Measurements from ENCODE around the gene PTPRN2. TPM values are rescaled to one million over a fixed set of nuclear protein-coding genes. Genes with fewer than 3 reads are reported as not detected.

PTPRN2 gene
- total RNA-seq, 1 experiment from 2014 or later = 1.7 TPM

GRCh38 chr7:157831143-157831905, 756.3 kb downstream of the PTPRN2 start:
- no peak overlapping the region for H2AFZ ChIP-seq (ENCODE audit: low read length)
- no peaks in the 10 kb centered on the region for H3K36me3 ChIP-seq (ENCODE audit: insufficient read depth, low read length)
- H3K4me2 ChIP-seq (ENCODE audit: low read depth, low read length, poor library complexity, severe bottlenecking) = no peak overlapping the region
- H3K4me1 ChIP-seq (ENCODE audit: low read length) = no peaks in the 10 kb centered on the region
- no peak overlapping the region for H3K9ac ChIP-seq (ENCODE audit: low read length)
- no peaks in the 10 kb centered on the region for H3K9me2 ChIP-seq (replicated peaks; ENCODE audit: insufficient read depth, low read length)
- no peaks in the 10 kb centered on the region for H3K79me2 ChIP-seq (ENCODE audit: low read length)
- no peak for DNase-seq
- no peak overlapping the region for H3K27ac ChIP-seq (ENCODE audit: low read length)
- H3K27me3 ChIP-seq (ENCODE audit: low read length) = no peaks in the 10 kb centered on the region
- no peak overlapping the region for H3K4me3 ChIP-seq (ENCODE audit: low read length)
- no peaks in the 10 kb centered on the region for H3K9me3 ChIP-seq (ENCODE audit: low read length)
- H4K20me1 ChIP-seq (ENCODE audit: insufficient read depth, low read depth, low read length) = no peaks in the 10 kb centered on the region

DNA sequence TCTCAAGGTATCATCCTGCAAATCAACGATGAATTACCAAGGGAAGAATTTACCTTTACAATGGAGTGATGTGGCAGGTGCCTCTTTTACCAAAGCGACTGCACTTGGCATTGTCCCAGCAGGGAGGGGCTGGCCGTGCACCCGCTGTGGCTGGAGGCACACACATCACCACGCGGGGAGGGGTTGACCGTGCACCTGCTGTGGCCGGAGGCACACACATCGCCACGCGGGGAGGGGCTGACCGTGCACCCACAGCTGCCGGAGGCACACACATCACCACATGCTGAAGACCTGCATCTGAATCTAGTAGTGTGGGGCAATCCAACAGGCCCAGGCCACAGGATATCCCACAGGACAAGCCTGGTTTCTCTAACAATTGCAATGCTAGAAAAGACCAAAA, 757.3 kb downstream of the PTPRN2 start:
- no peaks in the 10 kb centered on the region for H3K4me1 ChIP-seq (ENCODE audit: low read length)
- no peaks in the 10 kb centered on the region for H3K79me2 ChIP-seq (ENCODE audit: low read length)
- no peaks in the 10 kb centered on the region for H3K9me2 ChIP-seq (replicated peaks; ENCODE audit: insufficient read depth, low read length)
- no peak overlapping the region for H3K27ac ChIP-seq (ENCODE audit: low read length)
- no peak overlapping the region for H3K4me2 ChIP-seq (ENCODE audit: low read depth, low read length, poor library complexity, severe bottlenecking)
- H3K36me3 ChIP-seq (ENCODE audit: insufficient read depth, low read length) = no peaks in the 10 kb centered on the region
- H4K20me1 ChIP-seq (ENCODE audit: insufficient read depth, low read depth, low read length) = no peaks in the 10 kb centered on the region
- H3K4me3 ChIP-seq (ENCODE audit: low read length) = no peak overlapping the region
- no peaks in the 10 kb centered on the region for H3K27me3 ChIP-seq (ENCODE audit: low read length)
- no peak overlapping the region for H3K9ac ChIP-seq (ENCODE audit: low read length)
- H3K9me3 ChIP-seq (ENCODE audit: low read length) = no peaks in the 10 kb centered on the region
- DNase-seq = no peak
- no peak overlapping the region for H2AFZ ChIP-seq (ENCODE audit: low read length)

- Histone ChIP-seq H3K9me2 (replicated peaks; ENCODE audit: insufficient read depth, low read length) (no peaks in the 10 kb centered on the region), H4K20me1 (ENCODE audit: insufficient read depth, low read depth, low read length) (no peaks in the 10 kb centered on the region), H3K4me3 (ENCODE audit: low read length) (no peak overlapping the region), H3K79me2 (ENCODE audit: low read length) (no peaks in the 10 kb centered on the region), H3K9ac (ENCODE audit: low read length) (no peak overlapping the region), H3K4me1 (ENCODE audit: low read length) (no peaks in the 10 kb centered on the region), H3K27ac (ENCODE audit: low read length) (no peak overlapping the region), H3K9me3 (ENCODE audit: low read length) (no peaks in the 10 kb centered on the region), H3K36me3 (ENCODE audit: insufficient read depth, low read length) (no peaks in the 10 kb centered on the region), H3K27me3 (ENCODE audit: low read length) (no peaks in the 10 kb centered on the region), H3K4me2 (ENCODE audit: low read depth, low read length, poor library complexity, severe bottlenecking) (no peak overlapping the region), H2AFZ (ENCODE audit: low read length) (no peak overlapping the region)
- no peak for DNase-seq
Observed at GRCh38 chr7:157829491-157829890, 758.1 kb downstream of the PTPRN2 start.

DNA sequence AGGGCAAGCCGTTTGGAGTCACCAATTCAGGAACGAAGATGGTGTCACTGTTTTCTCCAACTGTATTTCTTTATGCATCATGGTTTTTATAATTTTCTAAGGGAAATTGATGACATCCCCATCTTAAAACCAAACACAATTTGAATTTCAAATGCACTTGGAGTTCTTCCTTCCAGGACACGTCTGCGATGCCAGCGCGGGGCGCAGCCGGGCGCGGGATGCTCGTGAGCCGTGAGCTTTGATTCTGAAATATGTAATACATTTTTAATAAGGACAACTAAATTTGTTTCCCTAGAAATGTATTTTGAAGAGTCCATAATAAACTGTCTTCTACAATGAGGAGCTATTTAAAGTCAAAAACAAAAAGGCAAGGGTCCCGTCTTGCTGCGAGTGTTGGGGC, 758.7 kb downstream of the PTPRN2 start:
- no peaks in the 10 kb centered on the region for H3K4me1 ChIP-seq (ENCODE audit: low read length)
- H3K9me3 ChIP-seq (ENCODE audit: low read length) = no peaks in the 10 kb centered on the region
- no peaks in the 10 kb centered on the region for H3K27me3 ChIP-seq (ENCODE audit: low read length)
- no peak overlapping the region for H3K4me3 ChIP-seq (ENCODE audit: low read length)
- H2AFZ ChIP-seq (ENCODE audit: low read length) = no peak overlapping the region
- no peak overlapping the region for H3K4me2 ChIP-seq (ENCODE audit: low read depth, low read length, poor library complexity, severe bottlenecking)
- no peaks in the 10 kb centered on the region for H3K36me3 ChIP-seq (ENCODE audit: insufficient read depth, low read length)
- no peak overlapping the region for H3K27ac ChIP-seq (ENCODE audit: low read length)
- H3K79me2 ChIP-seq (ENCODE audit: low read length) = no peaks in the 10 kb centered on the region
- DNase-seq = no peak
- no peak overlapping the region for H3K9ac ChIP-seq (ENCODE audit: low read length)
- H3K9me2 ChIP-seq (replicated peaks; ENCODE audit: insufficient read depth, low read length) = no peaks in the 10 kb centered on the region
- H4K20me1 ChIP-seq (ENCODE audit: insufficient read depth, low read depth, low read length) = no peaks in the 10 kb centered on the region

GRCh38 chr7:157828190-157828589, 759.4 kb downstream of the PTPRN2 start:
- no peaks in the 10 kb centered on the region for H3K36me3 ChIP-seq (ENCODE audit: insufficient read depth, low read length)
- no peak overlapping the region for H3K4me2 ChIP-seq (ENCODE audit: low read depth, low read length, poor library complexity, severe bottlenecking)
- H3K4me3 ChIP-seq (ENCODE audit: low read length) = no peak overlapping the region
- no peaks in the 10 kb centered on the region for H3K27me3 ChIP-seq (ENCODE audit: low read length)
- no peaks in the 10 kb centered on the region for H4K20me1 ChIP-seq (ENCODE audit: insufficient read depth, low read depth, low read length)
- no peaks in the 10 kb centered on the region for H3K9me2 ChIP-seq (replicated peaks; ENCODE audit: insufficient read depth, low read length)
- no peak for DNase-seq
- H3K9me3 ChIP-seq (ENCODE audit: low read length) = no peaks in the 10 kb centered on the region
- no peak overlapping the region for H3K27ac ChIP-seq (ENCODE audit: low read length)
- no peaks in the 10 kb centered on the region for H3K4me1 ChIP-seq (ENCODE audit: low read length)
- no peak overlapping the region for H3K9ac ChIP-seq (ENCODE audit: low read length)
- no peaks in the 10 kb centered on the region for H3K79me2 ChIP-seq (ENCODE audit: low read length)
- H2AFZ ChIP-seq (ENCODE audit: low read length) = no peak overlapping the region

DNA sequence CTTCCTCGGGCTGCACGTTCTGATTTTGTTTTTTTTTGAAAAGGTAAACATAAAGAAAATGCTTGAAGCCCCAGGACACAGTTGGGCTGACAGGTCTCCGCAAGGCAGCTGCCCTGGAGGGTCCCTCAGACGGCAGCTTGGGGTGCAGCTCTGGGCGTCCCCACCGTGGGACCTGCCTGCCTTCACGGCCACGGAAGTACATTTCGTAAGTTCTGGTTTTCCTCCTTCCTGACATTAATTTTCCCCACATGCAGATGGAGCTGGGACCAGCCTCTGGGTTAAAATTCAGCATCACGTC, 759.8 kb downstream of the PTPRN2 start:
- Histone ChIP-seq H3K9me3 (ENCODE audit: low read length) (no peaks in the 10 kb centered on the region), H3K36me3 (ENCODE audit: insufficient read depth, low read length) (no peaks in the 10 kb centered on the region), H3K9ac (ENCODE audit: low read length) (no peak overlapping the region), H3K79me2 (ENCODE audit: low read length) (no peaks in the 10 kb centered on the region), H3K9me2 (replicated peaks; ENCODE audit: insufficient read depth, low read length) (no peaks in the 10 kb centered on the region), H3K4me3 (ENCODE audit: low read length) (no peak overlapping the region), H3K4me2 (ENCODE audit: low read depth, low read length, poor library complexity, severe bottlenecking) (no peak overlapping the region), H3K27me3 (ENCODE audit: low read length) (no peaks in the 10 kb centered on the region), H3K27ac (ENCODE audit: low read length) (no peak overlapping the region), H2AFZ (ENCODE audit: low read length) (no peak overlapping the region), H3K4me1 (ENCODE audit: low read length) (no peaks in the 10 kb centered on the region), H4K20me1 (ENCODE audit: insufficient read depth, low read depth, low read length) (no peaks in the 10 kb centered on the region)
- no peak for DNase-seq

DNA sequence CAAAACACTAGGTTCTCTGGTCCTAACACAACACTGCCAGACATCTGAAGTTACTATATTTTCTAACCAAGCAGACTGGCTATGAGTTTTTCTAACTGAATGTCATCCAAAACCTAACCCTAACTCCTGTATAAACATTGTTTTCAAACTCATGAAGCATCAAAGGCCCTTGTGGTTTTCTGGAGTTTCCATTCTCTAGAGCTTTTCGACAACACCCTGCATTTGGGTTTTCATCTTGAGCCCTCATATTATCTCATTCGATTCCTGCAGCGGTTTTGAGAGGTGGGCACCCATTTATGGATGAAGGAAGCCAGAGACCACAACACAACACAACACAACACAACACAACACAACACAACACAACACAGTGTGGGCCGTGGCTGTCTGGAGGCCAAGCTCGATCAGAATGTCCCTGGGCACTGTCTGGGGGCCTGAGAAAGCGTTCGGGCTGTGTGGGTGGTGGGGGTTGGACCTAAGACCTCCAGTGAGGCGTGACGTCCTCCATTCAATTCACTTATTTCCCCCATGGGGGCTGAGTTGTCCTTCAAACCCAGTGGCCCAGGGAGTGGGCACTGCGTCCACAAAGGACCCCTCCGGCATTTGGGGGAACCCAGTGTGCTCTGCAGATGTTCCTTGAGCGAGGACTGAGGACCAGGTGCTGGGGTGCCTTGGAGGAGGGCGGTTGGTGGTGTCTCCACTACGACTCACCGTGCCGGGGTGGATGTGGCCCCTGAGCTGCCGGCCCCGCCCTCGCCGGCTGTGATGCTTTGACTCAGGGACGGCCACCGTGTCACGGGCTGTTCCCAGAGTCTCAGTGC, 760.4 kb downstream of the PTPRN2 start:
- no peak overlapping the region for H3K4me3 ChIP-seq (ENCODE audit: low read length)
- no peak for DNase-seq
- H3K9ac ChIP-seq (ENCODE audit: low read length) = no peak overlapping the region
- no peaks in the 10 kb centered on the region for H3K27me3 ChIP-seq (ENCODE audit: low read length)
- H3K9me2 ChIP-seq (replicated peaks; ENCODE audit: insufficient read depth, low read length) = peaks cover 4% of the 10 kb centered on the region; the same call in 1 of the 2 replicates
- H3K4me1 ChIP-seq (ENCODE audit: low read length) = no peaks in the 10 kb centered on the region
- H3K9me3 ChIP-seq (ENCODE audit: low read length) = no peaks in the 10 kb centered on the region
- no peaks in the 10 kb centered on the region for H4K20me1 ChIP-seq (ENCODE audit: insufficient read depth, low read depth, low read length)
- H3K4me2 ChIP-seq (ENCODE audit: low read depth, low read length, poor library complexity, severe bottlenecking) = no peak overlapping the region
- H3K27ac ChIP-seq (ENCODE audit: low read length) = no peak overlapping the region
- no peak overlapping the region for H2AFZ ChIP-seq (ENCODE audit: low read length)
- H3K36me3 ChIP-seq (ENCODE audit: insufficient read depth, low read length) = no peaks in the 10 kb centered on the region
- no peaks in the 10 kb centered on the region for H3K79me2 ChIP-seq (ENCODE audit: low read length)

DNA sequence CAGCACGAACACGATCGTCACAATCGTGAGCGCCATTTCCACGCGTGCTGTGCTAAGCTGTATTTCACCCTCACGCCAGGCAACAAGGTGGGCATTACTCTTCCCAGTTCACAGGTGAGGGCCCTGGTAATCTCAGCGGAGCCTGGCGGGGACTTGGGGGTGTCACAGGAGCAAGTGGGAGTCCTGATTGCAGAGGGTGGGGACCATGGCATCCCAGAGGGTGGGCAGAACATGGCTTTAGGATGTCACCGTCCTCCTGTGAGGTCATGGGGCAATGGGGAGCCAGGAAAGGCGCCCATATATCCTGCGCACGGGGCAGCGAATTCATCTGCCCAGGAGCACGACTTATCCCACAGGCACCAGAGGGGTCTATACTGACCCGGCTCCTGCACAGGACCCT, 761.1 kb downstream of the PTPRN2 start:
- Histone ChIP-seq H3K4me2 (ENCODE audit: low read depth, low read length, poor library complexity, severe bottlenecking) (no peak overlapping the region), H3K4me1 (ENCODE audit: low read length) (no peaks in the 10 kb centered on the region), H3K79me2 (ENCODE audit: low read length) (no peaks in the 10 kb centered on the region), H4K20me1 (ENCODE audit: insufficient read depth, low read depth, low read length) (no peaks in the 10 kb centered on the region), H3K27ac (ENCODE audit: low read length) (no peak overlapping the region), H3K9me3 (ENCODE audit: low read length) (no peaks in the 10 kb centered on the region), H3K27me3 (ENCODE audit: low read length) (no peaks in the 10 kb centered on the region), H3K4me3 (ENCODE audit: low read length) (no peak overlapping the region), H3K9ac (ENCODE audit: low read length) (no peak overlapping the region), H3K36me3 (ENCODE audit: insufficient read depth, low read length) (no peaks in the 10 kb centered on the region), H2AFZ (ENCODE audit: low read length) (no peak overlapping the region), H3K9me2 (replicated peaks; ENCODE audit: insufficient read depth, low read length) (peaks cover 4% of the 10 kb centered on the region; the same call in 1 of the 2 replicates)
- DNase-seq = no peak
